ENCODE results near the gene PALD1.

Gene PALD1

GRCh38 chr10:70596860-70597809 is 118.6 kb downstream of the PALD1 start:
- DNase-seq (ENCODE audit: low read depth): no peak
- no peak overlapping the region for H3K4me3 ChIP-seq (ENCODE audit: low read length)
- TF ChIP-seq, protein P1, sequence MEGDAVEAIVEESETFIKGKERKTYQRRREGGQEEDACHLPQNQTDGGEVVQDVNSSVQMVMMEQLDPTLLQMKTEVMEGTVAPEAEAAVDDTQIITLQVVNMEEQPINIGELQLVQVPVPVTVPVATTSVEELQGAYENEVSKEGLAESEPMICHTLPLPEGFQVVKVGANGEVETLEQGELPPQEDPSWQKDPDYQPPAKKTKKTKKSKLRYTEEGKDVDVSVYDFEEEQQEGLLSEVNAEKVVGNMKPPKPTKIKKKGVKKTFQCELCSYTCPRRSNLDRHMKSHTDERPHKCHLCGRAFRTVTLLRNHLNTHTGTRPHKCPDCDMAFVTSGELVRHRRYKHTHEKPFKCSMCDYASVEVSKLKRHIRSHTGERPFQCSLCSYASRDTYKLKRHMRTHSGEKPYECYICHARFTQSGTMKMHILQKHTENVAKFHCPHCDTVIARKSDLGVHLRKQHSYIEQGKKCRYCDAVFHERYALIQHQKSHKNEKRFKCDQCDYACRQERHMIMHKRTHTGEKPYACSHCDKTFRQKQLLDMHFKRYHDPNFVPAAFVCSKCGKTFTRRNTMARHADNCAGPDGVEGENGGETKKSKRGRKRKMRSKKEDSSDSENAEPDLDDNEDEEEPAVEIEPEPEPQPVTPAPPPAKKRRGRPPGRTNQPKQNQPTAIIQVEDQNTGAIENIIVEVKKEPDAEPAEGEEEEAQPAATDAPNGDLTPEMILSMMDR (conservative IDR thresholded peaks at IDR 0.05; ENCODE audit: low read depth, low read length): no peak

GRCh38 chr10:70597856-70598815 is 119.6 kb downstream of the PALD1 start:
- DNase-seq (ENCODE audit: low read depth): no peak
- TF ChIP-seq, protein P1 (conservative IDR thresholded peaks at IDR 0.05; ENCODE audit: low read depth, low read length): no peak
- H3K4me3 ChIP-seq (ENCODE audit: low read length): no peak overlapping the region

DNA sequence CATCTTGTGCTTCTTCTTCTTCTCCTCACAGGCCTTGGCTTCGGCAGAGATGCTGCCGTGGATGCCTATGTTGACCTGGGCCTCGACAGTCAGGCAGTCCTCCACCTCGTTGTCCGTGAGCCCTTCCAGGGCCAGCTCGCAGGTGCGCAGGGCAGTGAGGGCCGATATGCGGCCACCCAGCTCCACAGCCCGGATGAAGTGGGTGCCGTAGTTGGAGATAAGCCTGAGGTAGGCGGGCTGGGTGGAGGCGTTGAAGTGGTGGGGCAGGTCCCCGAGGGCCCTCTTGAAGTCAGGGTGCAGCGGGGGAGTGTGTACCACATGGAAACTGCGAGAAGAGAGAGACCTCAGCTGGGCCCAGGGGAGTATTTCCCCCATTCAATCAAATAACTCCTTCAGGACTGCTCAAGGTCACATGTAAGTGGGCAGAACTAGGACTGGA is 120.3 kb downstream of the PALD1 start:
- no peak for DNase-seq (ENCODE audit: low read depth)
- TF ChIP-seq, protein P1 (conservative IDR thresholded peaks at IDR 0.05; ENCODE audit: low read depth, low read length): no peak
- H3K4me3 ChIP-seq (ENCODE audit: low read length): no peak overlapping the region

DNA sequence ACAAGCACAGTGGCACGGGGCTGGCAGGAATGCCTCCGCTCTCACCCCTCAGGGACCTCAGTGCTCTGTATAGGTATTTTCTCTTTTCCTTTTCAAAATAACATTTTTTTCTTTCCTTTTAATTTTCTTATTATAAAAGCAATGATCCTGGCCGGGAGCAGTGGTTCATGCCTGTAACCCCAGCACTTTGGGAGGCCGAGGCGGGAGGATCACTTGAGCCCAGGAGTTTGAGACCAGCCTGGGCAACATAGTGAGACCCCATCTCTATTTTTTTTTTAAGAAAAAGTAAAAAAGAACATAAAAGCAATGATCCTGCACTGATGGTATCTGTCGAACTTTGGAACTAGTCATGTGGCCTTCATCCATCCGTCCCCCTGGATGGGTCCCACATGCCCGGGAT is 120.8 kb downstream of the PALD1 start:
- TF ChIP-seq, protein P1 (conservative IDR thresholded peaks at IDR 0.05; ENCODE audit: low read depth, low read length): no peak
- H3K4me3 ChIP-seq (ENCODE audit: low read length): no peak overlapping the region

GRCh38 chr10:70599791-70600190 is 121.2 kb downstream of the PALD1 start:
- DNase-seq (ENCODE audit: low read depth): no peak
- TF ChIP-seq, protein P1 (conservative IDR thresholded peaks at IDR 0.05; ENCODE audit: low read depth, low read length): no peak
- H3K4me3 ChIP-seq (ENCODE audit: low read length): no peak overlapping the region

More for the DNA sequence above, 120.8 kb downstream of the PALD1 start:
- DNase-seq (ENCODE audit: low read depth): no peak

DNA sequence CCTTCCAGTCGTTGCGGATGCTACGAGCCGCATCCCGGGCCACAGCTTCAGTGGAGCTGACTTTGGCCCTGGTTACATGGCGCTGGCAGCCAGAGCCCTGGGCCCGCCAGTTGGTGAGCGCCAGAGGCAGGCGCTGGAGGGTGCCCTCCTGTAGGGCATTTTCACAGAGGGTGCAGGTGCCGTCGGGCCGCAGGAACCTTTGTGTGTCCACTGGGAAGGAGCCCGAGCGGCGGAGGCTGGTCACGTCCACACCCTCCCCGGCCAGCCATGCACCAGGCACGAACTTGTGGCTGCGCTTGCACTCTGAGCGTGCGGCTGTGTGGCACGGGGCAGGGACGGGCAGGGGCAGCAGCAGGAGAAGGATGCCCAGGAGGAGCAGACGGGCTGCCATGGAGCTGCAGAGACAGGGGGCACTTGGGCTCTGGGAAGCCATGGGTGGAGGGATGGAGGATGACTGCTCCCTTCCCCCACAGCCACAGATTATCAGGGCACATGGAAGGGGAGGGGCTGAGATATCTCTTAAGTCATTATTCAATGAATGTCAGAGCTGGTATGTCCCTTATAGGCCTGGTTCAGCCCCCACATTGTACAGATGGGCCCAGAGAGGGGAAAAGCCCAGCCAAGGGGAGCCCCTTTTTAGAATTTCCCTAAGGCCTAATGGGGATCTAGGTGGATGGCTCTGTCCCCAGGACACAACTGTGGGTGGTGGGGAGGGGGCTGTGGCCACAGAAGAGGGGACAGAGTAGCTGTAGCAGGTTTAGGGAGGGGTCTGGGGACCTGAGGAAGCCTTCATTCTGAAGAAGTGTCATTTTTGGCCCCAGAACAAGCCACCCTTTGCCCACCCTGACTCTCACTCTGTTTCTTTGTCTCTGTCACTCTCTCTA is 122.2 kb downstream of the PALD1 start:
- no peak for DNase-seq (ENCODE audit: low read depth)
- H3K4me3 ChIP-seq (ENCODE audit: low read length): no peak overlapping the region
- TF ChIP-seq, protein P1 (conservative IDR thresholded peaks at IDR 0.05; ENCODE audit: low read depth, low read length): no peak

All from retinal pigment epithelial cell (primary cell).